ENCODE data around the gene GALNT13. TPM values are rescaled to one million over a fixed set of nuclear protein-coding genes. Genes with fewer than 3 reads are reported as not detected.

GALNT13 gene
- total RNA-seq, 2 experiments from 2014 or later: not detected

DNA sequence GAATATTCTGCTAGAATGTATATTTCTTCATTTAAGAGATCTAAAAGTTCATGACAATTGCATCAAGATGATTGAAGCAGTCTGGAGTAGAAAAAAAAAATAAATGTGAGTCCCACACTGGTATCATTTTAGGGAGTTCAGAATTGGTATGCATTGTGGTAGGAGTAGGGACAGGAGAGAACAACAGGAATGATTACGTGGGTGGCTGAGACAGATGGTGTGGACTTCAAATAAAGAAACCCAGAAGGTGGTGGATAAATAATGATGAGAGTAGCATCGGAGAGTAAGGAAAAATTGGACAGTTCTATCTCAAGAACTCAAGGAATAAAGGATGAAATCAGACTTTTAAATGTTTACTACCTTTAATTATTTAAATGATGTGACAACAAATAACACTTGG, 289.6 kb downstream of the GALNT13 start:
- POLR2A ChIA-PET: no interaction called here
- DNase-seq: no peak

DNA sequence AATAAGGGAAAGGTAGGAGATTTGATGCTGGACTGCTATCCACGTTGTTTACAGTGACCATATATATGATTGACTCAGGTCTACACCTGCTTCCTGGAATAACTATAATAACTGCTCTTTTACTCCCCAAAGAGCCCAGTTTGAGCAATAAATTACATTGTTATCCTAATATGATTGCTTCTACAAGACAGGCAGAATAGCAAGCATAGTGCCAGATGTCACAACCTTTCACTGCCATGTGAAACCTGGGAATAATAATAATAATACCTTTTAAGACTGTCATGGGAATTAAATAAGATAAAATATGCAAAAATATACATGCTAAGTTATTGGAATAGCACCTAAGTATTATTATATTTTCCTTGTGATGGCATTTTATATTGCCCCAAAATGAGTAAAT, 298.7 kb downstream of the GALNT13 start:
- ChIA-PET CTCF (no interaction called here), POLR2A (no interaction called here)

More for the DNA sequence above, 289.6 kb downstream of the GALNT13 start:
- Mint-ChIP-seq H3K4me3 (no peak overlapping the region), H3K9me3 (peaks cover 16% of the 10 kb centered on the region), H3K36me3 (ENCODE audit: low read depth) (no peaks in the 10 kb centered on the region), H3K27me3 (no peaks in the 10 kb centered on the region), H3K4me1 (ENCODE audit: low read depth) (no peaks in the 10 kb centered on the region), H3K27ac (no peak overlapping the region)
- Histone ChIP-seq H3K27me3 (ENCODE audit: control insufficient read depth in 1 of 2, insufficient read depth in 2 of 2, low read length in 2 of 2) (no peaks in the 10 kb centered on the region), H3K4me3 (ENCODE audit: low read length) (no peak overlapping the region), H3K36me3 (ENCODE audit: insufficient read depth, low read length) (no peaks in the 10 kb centered on the region), H3K9me3 (ENCODE audit: control insufficient read depth in 1 of 2, insufficient read depth in 1 of 2, low read length in 2 of 2) (peaks cover 0 to 4% of the 10 kb centered on the region in 2 experiments), H3K27ac (ENCODE audit: low read depth in 1 of 2, low read length in 2 of 2) (no peak overlapping the region), H3K4me1 (ENCODE audit: insufficient read depth, low read length) (no peaks in the 10 kb centered on the region)
- CTCF ChIA-PET: no interaction called here
- no peak for ATAC-seq (ENCODE audit: poor library complexity)
- intact Hi-C loops (cut with DNase I, micrococcal nuclease): no loop called here
- TF ChIP-seq, protein P1, sequence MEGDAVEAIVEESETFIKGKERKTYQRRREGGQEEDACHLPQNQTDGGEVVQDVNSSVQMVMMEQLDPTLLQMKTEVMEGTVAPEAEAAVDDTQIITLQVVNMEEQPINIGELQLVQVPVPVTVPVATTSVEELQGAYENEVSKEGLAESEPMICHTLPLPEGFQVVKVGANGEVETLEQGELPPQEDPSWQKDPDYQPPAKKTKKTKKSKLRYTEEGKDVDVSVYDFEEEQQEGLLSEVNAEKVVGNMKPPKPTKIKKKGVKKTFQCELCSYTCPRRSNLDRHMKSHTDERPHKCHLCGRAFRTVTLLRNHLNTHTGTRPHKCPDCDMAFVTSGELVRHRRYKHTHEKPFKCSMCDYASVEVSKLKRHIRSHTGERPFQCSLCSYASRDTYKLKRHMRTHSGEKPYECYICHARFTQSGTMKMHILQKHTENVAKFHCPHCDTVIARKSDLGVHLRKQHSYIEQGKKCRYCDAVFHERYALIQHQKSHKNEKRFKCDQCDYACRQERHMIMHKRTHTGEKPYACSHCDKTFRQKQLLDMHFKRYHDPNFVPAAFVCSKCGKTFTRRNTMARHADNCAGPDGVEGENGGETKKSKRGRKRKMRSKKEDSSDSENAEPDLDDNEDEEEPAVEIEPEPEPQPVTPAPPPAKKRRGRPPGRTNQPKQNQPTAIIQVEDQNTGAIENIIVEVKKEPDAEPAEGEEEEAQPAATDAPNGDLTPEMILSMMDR (IDR thresholded peaks at IDR 0.05): no peak

DNA sequence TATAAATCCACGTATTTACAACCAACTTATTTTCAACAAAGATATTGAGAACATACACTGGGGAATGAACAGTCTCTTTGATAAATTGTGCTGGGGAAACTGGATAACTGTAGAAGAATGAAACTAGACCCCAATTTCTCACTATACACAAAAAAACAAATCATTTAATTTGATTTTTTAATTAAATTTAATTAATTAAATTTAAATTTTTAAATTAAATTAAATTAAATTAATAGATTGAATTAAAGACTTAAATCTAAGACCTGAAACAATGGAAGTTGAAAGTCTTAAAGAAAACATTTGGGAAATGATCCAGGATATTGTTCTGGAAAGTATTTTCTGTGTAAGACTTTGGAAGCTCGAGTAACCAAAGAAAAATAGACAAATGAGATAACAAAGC, 301.4 kb downstream of the GALNT13 start:
- no peaks in the 10 kb centered on the region for H3K4me1 ChIP-seq (ENCODE audit: insufficient read depth, low read length)
- ChIA-PET CTCF (no interaction called here), POLR2A (no interaction called here)
- no peaks in the 10 kb centered on the region for H3K4me1 Mint-ChIP-seq (ENCODE audit: low read depth)
- no peak for DNase-seq
- no peaks in the 10 kb centered on the region for H3K36me3 Mint-ChIP-seq (ENCODE audit: low read depth)
- no peaks in the 10 kb centered on the region for H3K36me3 ChIP-seq (ENCODE audit: insufficient read depth, low read length)
- intact Hi-C loops (cut with DNase I, micrococcal nuclease): no loop called here
- H3K4me3 ChIP-seq (ENCODE audit: low read length): no peak overlapping the region
- no peaks in the 10 kb centered on the region for H3K9me3 ChIP-seq (ENCODE audit: control insufficient read depth in 1 of 2, insufficient read depth in 1 of 2, low read length in 2 of 2)
- H3K9me3 Mint-ChIP-seq: no peaks in the 10 kb centered on the region
- H3K4me3 Mint-ChIP-seq: no peak overlapping the region
- H3K27ac Mint-ChIP-seq: no peak overlapping the region
- no peak overlapping the region for H3K27ac ChIP-seq (ENCODE audit: low read depth in 1 of 2, low read length in 2 of 2)
- H3K27me3 Mint-ChIP-seq: no peaks in the 10 kb centered on the region
- no peaks in the 10 kb centered on the region for H3K27me3 ChIP-seq (ENCODE audit: control insufficient read depth in 1 of 2, insufficient read depth in 2 of 2, low read length in 2 of 2)
- no peak for ATAC-seq (ENCODE audit: poor library complexity)
- TF ChIP-seq, protein P1 (IDR thresholded peaks at IDR 0.05): no peak

More for the DNA sequence above, 298.7 kb downstream of the GALNT13 start:
- intact Hi-C loops (cut with DNase I, micrococcal nuclease): no loop called here
- H3K27ac Mint-ChIP-seq: no peak overlapping the region
- H3K27me3 Mint-ChIP-seq: no peaks in the 10 kb centered on the region
- DNase-seq (no peak), ATAC-seq (ENCODE audit: poor library complexity) (no peak)
- Histone ChIP-seq H3K4me1 (ENCODE audit: insufficient read depth, low read length) (no peaks in the 10 kb centered on the region), H3K27me3 (ENCODE audit: control insufficient read depth in 1 of 2, insufficient read depth in 2 of 2, low read length in 2 of 2) (no peaks in the 10 kb centered on the region), H3K4me3 (ENCODE audit: low read length) (no peak overlapping the region), H3K9me3 (ENCODE audit: control insufficient read depth in 1 of 2, insufficient read depth in 1 of 2, low read length in 2 of 2) (no peaks in the 10 kb centered on the region), H3K36me3 (ENCODE audit: insufficient read depth, low read length) (no peaks in the 10 kb centered on the region), H3K27ac (ENCODE audit: low read depth in 1 of 2, low read length in 2 of 2) (no peak overlapping the region)
- no peak overlapping the region for H3K4me3 Mint-ChIP-seq
- TF ChIP-seq, protein P1 (IDR thresholded peaks at IDR 0.05): no peak
- no peaks in the 10 kb centered on the region for H3K36me3 Mint-ChIP-seq (ENCODE audit: low read depth)
- no peaks in the 10 kb centered on the region for H3K4me1 Mint-ChIP-seq (ENCODE audit: low read depth)
- peaks cover 6% of the 10 kb centered on the region for H3K9me3 Mint-ChIP-seq
